GM10266 (cell line): ENCODE data around the gene ABL2.
"Not testable (repeated sequence)": the region's sequence is repeated elsewhere in the genome, so short reads cannot be mapped to it uniquely, and the experiment has no call there.

ENCODE experiments used
- DNase-seq: peaks from one replicate; pipeline ENCODE4 v3.0.0; 2012; ENCODE audit errors: extremely low spot score
- CTCF ChIP-seq: IDR thresholded peaks from 2 replicates; pipeline ENCODE4 v1.5.1; 2012; ENCODE audit warnings: mild to moderate bottlenecking, low read depth; ENCODE audit not compliant: control insufficient read depth, insufficient read depth; ENCODE audit errors: missing control alignments

Gene ABL2

GRCh38 chr1:179229214-179230140 is at the start of gene ABL2:
ABL2 (minus strand) TSS chr1:179229677; CDS start chr1:179229397, 280 bp downstream.
- no peak for TF ChIP-seq CTCF
- peak; percentile 82 for DNase-seq

GRCh38 chr1:179278920-179279319 is 49.4 kb upstream of the ABL2 start:
- DNase-seq = no peak

GRCh38 chr1:179274424-179274823 is 44.9 kb upstream of the ABL2 start:
- not testable (repeated sequence) for DNase-seq

More at GRCh38 chr1:179278920-179279319, 49.4 kb upstream of the ABL2 start:
- TF ChIP-seq CTCF = no peak

- TF ChIP-seq CTCF = no peak
- DNase-seq = no peak
These were observed 39.6 kb upstream of the ABL2 start for GRCh38 chr1:179269071-179269470.

- no peak for DNase-seq
These were observed 35.0 kb upstream of the ABL2 start for GRCh38 chr1:179264507-179264906.

GRCh38 chr1:179263121-179263520 is 33.6 kb upstream of the ABL2 start:
- TF ChIP-seq CTCF = no peak
- DNase-seq = no peak

More at GRCh38 chr1:179264507-179264906, 35.0 kb upstream of the ABL2 start:
- TF ChIP-seq CTCF = no peak

GRCh38 chr1:179262183-179262582 is 32.7 kb upstream of the ABL2 start:
- no peak for DNase-seq

More at GRCh38 chr1:179262183-179262582, 32.7 kb upstream of the ABL2 start:
- no peak for TF ChIP-seq CTCF
